GM20431 (cell line): ENCODE measurements around the gene E2F2.

Source experiments
- in situ Hi-C: fragments of 300-500 bp; cut with MseI, MboI; formaldehyde crosslinking; loops from one replicate; pipeline ENCODE4 v1.15.0; 2020; ENCODE audit warnings: low sequenced_read_pairs; ENCODE audit not compliant: unreplicated experiment

E2F2 gene

GRCh38 chr1:23563003-23563402 lies 32.0 kb upstream of the E2F2 start:
- in situ Hi-C loops, result no loop called here

- in situ Hi-C loops, result no loop called here
These were observed 31.3 kb upstream of the E2F2 start for GRCh38 chr1:23562137-23562876.

GRCh38 chr1:23561813-23562100 lies 30.7 kb upstream of the E2F2 start:
- in situ Hi-C loops, result no loop called here

GRCh38 chr1:23561076-23561812 lies 30.2 kb upstream of the E2F2 start:
- in situ Hi-C loops, result no loop called here

GRCh38 chr1:23559985-23560741 lies 29.1 kb upstream of the E2F2 start:
- in situ Hi-C loops, result no loop called here

- in situ Hi-C loops, result no loop called here
These were observed 28.3 kb upstream of the E2F2 start, which contains the start of gene ID3 for GRCh38 chr1:23559136-23559984. TSS of gene ID3 (minus strand) at chr1:23559501. CDS start at chr1:23559426, 75 bp downstream.

- in situ Hi-C loops, result no loop called here
These were observed 27.8 kb upstream of the E2F2 start for GRCh38 chr1:23558872-23559135.

GRCh38 chr1:23558140-23558871 lies 27.3 kb upstream of the E2F2 start:
- in situ Hi-C loops, result no loop called here

GRCh38 chr1:23557471-23558124 lies 26.6 kb upstream of the E2F2 start:
- in situ Hi-C loops, result no loop called here

- in situ Hi-C loops, result no loop called here
These were observed 25.8 kb upstream of the E2F2 start for GRCh38 chr1:23556635-23557470.

- in situ Hi-C loops, result no loop called here
These were observed 25.1 kb upstream of the E2F2 start for GRCh38 chr1:23555986-23556634.

- in situ Hi-C loops, result no loop called here
These were observed 24.4 kb upstream of the E2F2 start for GRCh38 chr1:23555270-23555985.

GRCh38 chr1:23554481-23555269 lies 23.6 kb upstream of the E2F2 start:
- in situ Hi-C loops, result no loop called here

GRCh38 chr1:23554127-23554480 lies 23.1 kb upstream of the E2F2 start:
- in situ Hi-C loops, result no loop called here

GRCh38 chr1:23553231-23554126 lies 22.4 kb upstream of the E2F2 start:
- in situ Hi-C loops, result no loop called here

GRCh38 chr1:23551849-23552248 lies 20.8 kb upstream of the E2F2 start:
- in situ Hi-C loops, result no loop called here
